ENCODE results near the gene TTC34.

- TF ChIP-seq POLR2A (IDR thresholded peaks at IDR 0.05; ENCODE audit: low read depth, low read length) (no peak), POLR2AphosphoS5 (IDR thresholded peaks at IDR 0.05; ENCODE audit: low read depth, low read length) (no peak)
Observed at GRCh38 chr1:2642131-2642559, 159.3 kb downstream of the TTC34 start.

Data from GM12892 (cell line).